A673 (cell line): ENCODE data around the gene CIBAR2.

Experiments used
- CTCF ChIP-seq: fragments of 300-800, 200-600 bp; sonication (generic); conservative IDR thresholded peaks from 2 replicates; pipeline ENCODE4 v1.5.1; 2017; ENCODE audit warnings: low read depth, mild to moderate bottlenecking, antibody characterized with exemption, low read length, moderate library complexity, mixed read lengths
- EZH2 ChIP-seq: fragments of 200-600 bp; sonication (generic); IDR thresholded peaks from 2 replicates; pipeline ENCODE4 v1.6.1; 2017; ENCODE audit warnings: borderline replicate concordance, low read depth, mild to moderate bottlenecking, mixed read lengths, antibody characterized with exemption, low read length; ENCODE audit not compliant: poor library complexity, severe bottlenecking

DNA sequence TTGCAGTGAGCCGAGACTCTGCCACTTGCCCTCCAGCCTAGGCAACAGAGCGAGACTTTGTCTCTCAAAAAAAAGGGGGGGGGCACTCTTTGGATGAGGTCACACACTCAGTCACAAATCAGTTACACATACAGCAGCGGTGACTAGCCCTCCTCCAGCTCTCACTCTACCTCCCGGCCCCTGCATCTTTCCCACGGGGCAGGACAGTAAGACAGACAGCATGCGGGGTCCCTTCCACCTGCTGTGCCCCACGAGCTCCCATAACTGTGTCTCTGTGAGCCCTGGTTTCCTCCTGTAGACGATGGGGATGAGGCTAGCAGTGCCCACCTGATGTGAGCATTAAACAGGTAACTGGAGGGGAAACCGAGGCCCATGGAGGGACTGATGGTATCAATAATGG, 5.2 kb downstream of the CIBAR2 start:
- TF ChIP-seq CTCF (no peak), EZH2 (no peak)
